ENCODE data around the gene PRDM16.

Gene PRDM16

DNA sequence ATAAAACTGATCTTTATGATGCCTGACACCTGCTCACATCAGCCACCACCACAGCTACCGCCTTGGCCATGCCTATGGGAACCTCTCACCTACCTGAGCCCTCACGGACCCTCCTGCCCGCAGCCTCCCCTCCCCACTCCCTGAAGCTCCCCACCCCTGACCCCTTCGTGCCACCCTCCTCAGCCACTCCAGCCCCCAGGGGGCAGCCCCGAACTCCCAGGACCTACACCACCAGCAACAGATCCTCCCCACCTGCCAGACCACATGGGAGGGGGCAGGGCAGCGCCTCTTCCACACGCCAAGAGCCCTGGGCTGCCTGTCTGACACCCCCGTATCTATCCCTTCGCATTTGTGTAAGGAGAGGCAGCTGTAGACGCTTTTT is 371.3 kb downstream of the PRDM16 start:
- TF ChIP-seq TCF4 (CRISPR knock-in tag; IDR thresholded peaks at IDR 0.05; ENCODE audit: borderline replicate concordance) (no peak), CSDC2 (CRISPR knock-in tag; IDR thresholded peaks at IDR 0.05) (no peak), GLIS3 (CRISPR knock-in tag; IDR thresholded peaks at IDR 0.05) (no peak), ESRRG (CRISPR knock-in tag; IDR thresholded peaks at IDR 0.05) (no peak), ZNF8 (CRISPR knock-in tag; IDR thresholded peaks at IDR 0.05) (no peak), OSR1 (CRISPR knock-in tag; IDR thresholded peaks at IDR 0.05) (no peak), ISL1 (CRISPR knock-in tag; IDR thresholded peaks at IDR 0.05) (no peak), ZNF565 (CRISPR knock-in tag; conservative IDR thresholded peaks at IDR 0.05; ENCODE audit: low read depth) (no peak)
- TF ChIP-seq, protein P1, sequence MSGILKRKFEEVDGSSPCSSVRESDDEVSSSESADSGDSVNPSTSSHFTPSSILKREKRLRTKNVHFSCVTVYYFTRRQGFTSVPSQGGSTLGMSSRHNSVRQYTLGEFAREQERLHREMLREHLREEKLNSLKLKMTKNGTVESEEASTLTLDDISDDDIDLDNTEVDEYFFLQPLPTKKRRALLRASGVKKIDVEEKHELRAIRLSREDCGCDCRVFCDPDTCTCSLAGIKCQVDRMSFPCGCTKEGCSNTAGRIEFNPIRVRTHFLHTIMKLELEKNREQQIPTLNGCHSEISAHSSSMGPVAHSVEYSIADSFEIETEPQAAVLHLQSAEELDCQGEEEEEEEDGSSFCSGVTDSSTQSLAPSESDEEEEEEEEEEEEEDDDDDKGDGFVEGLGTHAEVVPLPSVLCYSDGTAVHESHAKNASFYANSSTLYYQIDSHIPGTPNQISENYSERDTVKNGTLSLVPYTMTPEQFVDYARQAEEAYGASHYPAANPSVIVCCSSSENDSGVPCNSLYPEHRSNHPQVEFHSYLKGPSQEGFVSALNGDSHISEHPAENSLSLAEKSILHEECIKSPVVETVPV (CRISPR knock-in tag; IDR thresholded peaks at IDR 0.05), result no peak

DNA sequence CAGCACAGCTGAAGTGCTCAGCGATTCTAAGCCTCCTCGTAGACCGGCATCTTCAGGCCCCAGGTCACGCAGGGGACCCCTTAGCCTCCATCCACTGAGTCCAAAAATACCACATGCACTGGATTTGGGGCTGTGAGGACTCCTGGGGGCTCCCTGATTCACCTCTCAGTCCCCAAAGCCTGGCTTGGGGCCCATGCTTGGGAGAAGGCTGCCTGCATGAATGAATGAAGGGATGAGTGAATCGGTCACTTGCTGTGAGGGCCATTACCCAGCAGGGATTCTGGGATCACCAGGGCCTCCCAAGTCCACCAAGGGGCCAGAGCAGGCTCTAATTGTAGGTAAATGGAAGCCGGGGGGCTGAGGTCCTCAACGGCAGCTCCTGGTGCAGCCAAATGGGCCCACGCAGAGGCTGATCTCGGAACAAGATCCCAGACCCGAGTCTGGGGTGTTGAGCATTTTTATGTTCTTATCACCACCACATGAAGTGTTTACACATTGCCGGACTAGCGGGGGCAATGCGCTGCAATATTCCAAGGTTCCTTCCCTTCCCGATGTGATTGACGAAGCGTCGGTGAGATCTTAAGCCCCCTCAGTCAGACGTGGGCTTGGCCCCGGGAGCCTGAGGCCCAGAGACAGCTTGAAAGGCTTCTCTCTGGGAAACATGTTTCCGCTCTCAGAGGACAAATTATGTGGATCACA is 371.9 kb downstream of the PRDM16 start:
- no peak for TF ChIP-seq RARB (CRISPR knock-in tag; IDR thresholded peaks at IDR 0.05)
- no peak for TF ChIP-seq ISL1 (CRISPR knock-in tag; IDR thresholded peaks at IDR 0.05)
- TF ChIP-seq, protein P2, sequence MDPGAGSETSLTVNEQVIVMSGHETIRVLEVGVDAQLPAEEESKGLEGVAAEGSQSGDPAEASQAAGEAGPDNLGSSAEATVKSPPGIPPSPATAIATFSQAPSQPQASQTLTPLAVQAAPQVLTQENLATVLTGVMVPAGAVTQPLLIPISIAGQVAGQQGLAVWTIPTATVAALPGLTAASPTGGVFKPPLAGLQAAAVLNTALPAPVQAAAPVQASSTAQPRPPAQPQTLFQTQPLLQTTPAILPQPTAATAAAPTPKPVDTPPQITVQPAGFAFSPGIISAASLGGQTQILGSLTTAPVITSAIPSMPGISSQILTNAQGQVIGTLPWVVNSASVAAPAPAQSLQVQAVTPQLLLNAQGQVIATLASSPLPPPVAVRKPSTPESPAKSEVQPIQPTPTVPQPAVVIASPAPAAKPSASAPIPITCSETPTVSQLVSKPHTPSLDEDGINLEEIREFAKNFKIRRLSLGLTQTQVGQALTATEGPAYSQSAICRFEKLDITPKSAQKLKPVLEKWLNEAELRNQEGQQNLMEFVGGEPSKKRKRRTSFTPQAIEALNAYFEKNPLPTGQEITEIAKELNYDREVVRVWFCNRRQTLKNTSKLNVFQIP (CRISPR knock-in tag; IDR thresholded peaks at IDR 0.05; ENCODE audit: borderline replicate concordance, low read depth), result no peak
- ATAC-seq, result no peak

More for the DNA sequence above, 371.3 kb downstream of the PRDM16 start:
- ATAC-seq, result no peak

DNA sequence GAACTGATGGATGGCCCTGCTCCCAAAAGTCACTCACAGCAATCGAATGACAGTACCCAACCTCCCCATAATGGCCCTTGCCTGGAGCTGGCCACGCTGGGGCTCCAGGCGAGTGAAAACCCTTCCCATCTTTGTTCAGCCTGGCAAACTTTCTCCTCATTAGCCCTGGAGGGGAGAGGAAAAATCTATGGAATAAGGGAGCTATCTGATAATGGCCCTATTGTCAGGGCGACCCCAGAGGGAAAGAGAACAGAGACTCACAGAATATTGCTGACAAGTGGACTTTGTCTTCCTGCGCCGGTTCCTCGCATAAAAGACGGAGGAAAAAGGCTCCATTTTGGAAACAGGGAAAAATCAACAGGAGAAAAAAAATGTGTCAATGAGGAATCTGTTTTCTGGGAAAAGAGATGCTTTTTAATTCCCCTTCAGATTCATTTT is 372.4 kb downstream of the PRDM16 start:
- no peak for TF ChIP-seq ZNF565 (CRISPR knock-in tag; conservative IDR thresholded peaks at IDR 0.05; ENCODE audit: low read depth)
- no peak for TF ChIP-seq TCF4 (CRISPR knock-in tag; IDR thresholded peaks at IDR 0.05; ENCODE audit: borderline replicate concordance)
- TF ChIP-seq, protein P3, sequence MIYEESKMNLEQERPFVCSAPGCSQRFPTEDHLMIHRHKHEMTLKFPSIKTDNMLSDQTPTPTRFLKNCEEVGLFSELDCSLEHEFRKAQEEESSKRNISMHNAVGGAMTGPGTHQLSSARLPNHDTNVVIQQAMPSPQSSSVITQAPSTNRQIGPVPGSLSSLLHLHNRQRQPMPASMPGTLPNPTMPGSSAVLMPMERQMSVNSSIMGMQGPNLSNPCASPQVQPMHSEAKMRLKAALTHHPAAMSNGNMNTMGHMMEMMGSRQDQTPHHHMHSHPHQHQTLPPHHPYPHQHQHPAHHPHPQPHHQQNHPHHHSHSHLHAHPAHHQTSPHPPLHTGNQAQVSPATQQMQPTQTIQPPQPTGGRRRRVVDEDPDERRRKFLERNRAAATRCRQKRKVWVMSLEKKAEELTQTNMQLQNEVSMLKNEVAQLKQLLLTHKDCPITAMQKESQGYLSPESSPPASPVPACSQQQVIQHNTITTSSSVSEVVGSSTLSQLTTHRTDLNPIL (CRISPR knock-in tag; IDR thresholded peaks at IDR 0.05; ENCODE audit: low read depth), result no peak
- no peak for TF ChIP-seq ARNTL (CRISPR knock-in tag; IDR thresholded peaks at IDR 0.05; ENCODE audit: borderline replicate concordance, low read depth)
- no peak for TF ChIP-seq OSR1 (CRISPR knock-in tag; IDR thresholded peaks at IDR 0.05)
- TF ChIP-seq, protein P4, sequence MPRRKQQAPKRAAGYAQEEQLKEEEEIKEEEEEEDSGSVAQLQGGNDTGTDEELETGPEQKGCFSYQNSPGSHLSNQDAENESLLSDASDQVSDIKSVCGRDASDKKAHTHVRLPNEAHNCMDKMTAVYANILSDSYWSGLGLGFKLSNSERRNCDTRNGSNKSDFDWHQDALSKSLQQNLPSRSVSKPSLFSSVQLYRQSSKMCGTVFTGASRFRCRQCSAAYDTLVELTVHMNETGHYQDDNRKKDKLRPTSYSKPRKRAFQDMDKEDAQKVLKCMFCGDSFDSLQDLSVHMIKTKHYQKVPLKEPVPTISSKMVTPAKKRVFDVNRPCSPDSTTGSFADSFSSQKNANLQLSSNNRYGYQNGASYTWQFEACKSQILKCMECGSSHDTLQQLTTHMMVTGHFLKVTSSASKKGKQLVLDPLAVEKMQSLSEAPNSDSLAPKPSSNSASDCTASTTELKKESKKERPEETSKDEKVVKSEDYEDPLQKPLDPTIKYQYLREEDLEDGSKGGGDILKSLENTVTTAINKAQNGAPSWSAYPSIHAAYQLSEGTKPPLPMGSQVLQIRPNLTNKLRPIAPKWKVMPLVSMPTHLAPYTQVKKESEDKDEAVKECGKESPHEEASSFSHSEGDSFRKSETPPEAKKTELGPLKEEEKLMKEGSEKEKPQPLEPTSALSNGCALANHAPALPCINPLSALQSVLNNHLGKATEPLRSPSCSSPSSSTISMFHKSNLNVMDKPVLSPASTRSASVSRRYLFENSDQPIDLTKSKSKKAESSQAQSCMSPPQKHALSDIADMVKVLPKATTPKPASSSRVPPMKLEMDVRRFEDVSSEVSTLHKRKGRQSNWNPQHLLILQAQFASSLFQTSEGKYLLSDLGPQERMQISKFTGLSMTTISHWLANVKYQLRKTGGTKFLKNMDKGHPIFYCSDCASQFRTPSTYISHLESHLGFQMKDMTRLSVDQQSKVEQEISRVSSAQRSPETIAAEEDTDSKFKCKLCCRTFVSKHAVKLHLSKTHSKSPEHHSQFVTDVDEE (CRISPR knock-in tag; IDR thresholded peaks at IDR 0.05), result no peak
- no peak for TF ChIP-seq PPARA (CRISPR knock-in tag; IDR thresholded peaks at IDR 0.05; ENCODE audit: borderline replicate concordance)
- ATAC-seq, result no peak

DNA sequence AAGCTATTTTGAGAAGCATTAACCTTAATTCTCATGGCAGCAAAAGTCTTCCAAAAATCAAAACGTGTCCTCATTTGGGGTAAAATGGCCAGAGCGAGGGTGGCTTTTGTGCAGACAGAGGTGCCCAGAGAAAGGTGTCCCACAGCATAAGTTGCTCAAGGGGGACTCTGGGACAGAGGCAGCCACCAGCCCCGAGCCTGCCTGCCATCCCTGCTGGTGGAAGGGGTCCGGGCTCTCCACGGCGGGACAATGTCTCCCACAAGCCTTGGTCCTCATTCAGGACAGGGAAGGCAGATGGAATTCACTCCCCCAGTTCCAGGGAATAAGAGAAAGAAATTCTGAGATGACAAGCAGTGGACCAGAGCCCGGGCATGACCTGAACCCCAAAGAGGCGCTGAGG is 372.9 kb downstream of the PRDM16 start:
- no peak for ATAC-seq
- TF ChIP-seq ZNF565 (CRISPR knock-in tag; conservative IDR thresholded peaks at IDR 0.05; ENCODE audit: low read depth) (no peak), SNAI2 (CRISPR knock-in tag; IDR thresholded peaks at IDR 0.05) (no peak), ISL1 (CRISPR knock-in tag; IDR thresholded peaks at IDR 0.05) (no peak), CSDC2 (CRISPR knock-in tag; IDR thresholded peaks at IDR 0.05) (no peak), GLIS3 (CRISPR knock-in tag; IDR thresholded peaks at IDR 0.05) (no peak), ESRRG (CRISPR knock-in tag; IDR thresholded peaks at IDR 0.05) (no peak), TCF4 (CRISPR knock-in tag; IDR thresholded peaks at IDR 0.05; ENCODE audit: borderline replicate concordance) (no peak), ZNF70 (CRISPR knock-in tag; IDR thresholded peaks at IDR 0.05) (no peak), ZNF8 (CRISPR knock-in tag; IDR thresholded peaks at IDR 0.05) (no peak), ZFP3 (CRISPR knock-in tag; IDR thresholded peaks at IDR 0.05) (no peak), PPARA (CRISPR knock-in tag; IDR thresholded peaks at IDR 0.05; ENCODE audit: borderline replicate concordance) (no peak)
- TF ChIP-seq, protein P2 (CRISPR knock-in tag; IDR thresholded peaks at IDR 0.05; ENCODE audit: borderline replicate concordance, low read depth), result no peak
